IPS-18c (cell line): Measurements from ENCODE around the gene SENP3.

Source experiments
- H3K4me3 ChIP-seq: 2 replicates; pipeline ENCODE4 v1.7.0; 2013; ENCODE audit warnings: low read depth, mild to moderate bottlenecking, low read length, moderate library complexity; ENCODE audit not compliant: insufficient read depth
- H3K9me3 ChIP-seq: one replicate; pipeline ENCODE4 v1.6.1; 2013; ENCODE audit warnings: mild to moderate bottlenecking, low read length, moderate library complexity; ENCODE audit not compliant: control insufficient read depth, insufficient read depth

The SENP3 gene

GRCh38 chr17:7561589-7562207, at the start of gene SENP3:
Gene SENP3, plus strand, starts transcription at chr17:7561919. Its CDS starts 1,158 bp downstream, at chr17:7563077.
- Histone ChIP-seq H3K4me3 (peak within 1 kb of the TSS; percentile 91), H3K9me3 (no peaks in the 10 kb centered on the region)

GRCh38 chr17:7512105-7512504, 49.6 kb upstream of the SENP3 start:
- H3K4me3 ChIP-seq = no peak overlapping the region
- no peaks in the 10 kb centered on the region for H3K9me3 ChIP-seq

- Histone ChIP-seq H3K9me3 (no peaks in the 10 kb centered on the region), H3K4me3 (no peak overlapping the region)
Observed at GRCh38 chr17:7512824-7513540, 48.7 kb upstream of the SENP3 start.

- H3K9me3 ChIP-seq = no peaks in the 10 kb centered on the region
Observed at GRCh38 chr17:7513850-7514419, 47.8 kb upstream of the SENP3 start.

GRCh38 chr17:7515911-7516610, 45.7 kb upstream of the SENP3 start:
- H3K9me3 ChIP-seq = no peaks in the 10 kb centered on the region
- no peak overlapping the region for H3K4me3 ChIP-seq

More at GRCh38 chr17:7513850-7514419, 47.8 kb upstream of the SENP3 start:
- H3K4me3 ChIP-seq = no peak overlapping the region

GRCh38 chr17:7523033-7523432, 38.7 kb upstream of the SENP3 start:
- H3K4me3 ChIP-seq = no peak overlapping the region

GRCh38 chr17:7528842-7529241, 32.9 kb upstream of the SENP3 start:
- H3K9me3 ChIP-seq = peaks cover 2% of the 10 kb centered on the region
- H3K4me3 ChIP-seq = no peak overlapping the region

More at GRCh38 chr17:7523033-7523432, 38.7 kb upstream of the SENP3 start:
- no peaks in the 10 kb centered on the region for H3K9me3 ChIP-seq

GRCh38 chr17:7530023-7530900, 31.5 kb upstream of the SENP3 start:
- H3K9me3 ChIP-seq = peaks cover 2% of the 10 kb centered on the region
- H3K4me3 ChIP-seq = no peak overlapping the region

- Histone ChIP-seq H3K4me3 (no peak overlapping the region), H3K9me3 (no peaks in the 10 kb centered on the region)
Observed at GRCh38 chr17:7538050-7538449, 23.7 kb upstream of the SENP3 start.

- no peak overlapping the region for H3K4me3 ChIP-seq
- no peaks in the 10 kb centered on the region for H3K9me3 ChIP-seq
Observed at GRCh38 chr17:7538891-7539545, 22.7 kb upstream of the SENP3 start.

- no peaks in the 10 kb centered on the region for H3K9me3 ChIP-seq
- H3K4me3 ChIP-seq = no peak overlapping the region
Observed at GRCh38 chr17:7541074-7541621, 20.6 kb upstream of the SENP3 start.

- H3K9me3 ChIP-seq = no peaks in the 10 kb centered on the region
- no peak overlapping the region for H3K4me3 ChIP-seq
Observed at GRCh38 chr17:7544911-7545310, 16.8 kb upstream of the SENP3 start.

GRCh38 chr17:7548585-7549400, 12.9 kb upstream of the SENP3 start, which contains the start of gene TNFSF12:
Gene TNFSF12, plus strand, starts transcription at chr17:7549058. Its CDS starts 96 bp downstream, at chr17:7549154.
- Histone ChIP-seq H3K4me3 (peak within 1 kb of the TSS; percentile 53), H3K9me3 (no peaks in the 10 kb centered on the region)

- peak overlapping the region; percentile 53 for H3K4me3 ChIP-seq
- H3K9me3 ChIP-seq = no peaks in the 10 kb centered on the region
Observed at GRCh38 chr17:7549401-7550055, 12.2 kb upstream of the SENP3 start.

GRCh38 chr17:7550344-7550743, 11.4 kb upstream of the SENP3 start:
- Histone ChIP-seq H3K9me3 (no peaks in the 10 kb centered on the region), H3K4me3 (no peak overlapping the region)
